Stimulated activated CD4-positive, alpha-beta T cell treated with anti-CD3 and anti-CD28 coated beads, Interleukin-15, amount 100 ng/mL, for 1 hour (primary cell): ENCODE results near the gene HES7.
A peak's percentile ranks its signal among the peaks of the same experiment; 100 is the strongest.
"Not testable (repeated sequence)": the region's sequence is repeated elsewhere in the genome, so short reads cannot be mapped to it uniquely, and the experiment has no call there.

Experiments used
- DNase-seq, 2 donors: peaks; one replicate each; pipeline ENCODE4 v3.0.0-alpha.2; 2020; ENCODE audit warnings: low read depth in 1 of 2, low spot score in 1 of 2

The HES7 gene

GRCh38 chr17:8122924-8123694 lies 797 bp downstream of the HES7 start:
- DNase-seq: no peak

DNA sequence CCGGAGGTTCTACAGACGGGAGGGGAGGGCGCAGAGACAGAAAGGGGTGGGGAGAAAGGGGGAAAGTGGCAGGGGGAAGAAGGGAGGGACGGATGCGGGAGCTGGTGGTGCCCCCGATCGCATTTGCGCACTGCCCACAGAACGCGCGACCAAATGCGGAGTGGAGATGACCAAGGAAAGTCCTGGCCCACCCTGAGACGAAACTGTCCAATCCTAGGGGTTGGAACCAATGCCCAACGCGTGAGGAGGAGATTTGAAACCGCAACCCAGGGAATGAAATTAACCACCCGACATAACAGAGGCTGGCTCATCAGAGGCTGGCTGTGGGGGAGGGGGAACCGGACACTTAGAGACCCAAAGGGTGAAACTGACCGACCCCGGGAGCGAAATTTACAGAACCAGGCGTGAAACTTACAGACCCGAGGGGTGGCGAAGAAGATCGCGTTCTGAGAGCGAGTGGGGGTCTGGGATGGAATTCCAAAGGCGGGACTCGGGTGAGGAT lies 1.4 kb downstream of the HES7 start:
- no peak for DNase-seq

DNA sequence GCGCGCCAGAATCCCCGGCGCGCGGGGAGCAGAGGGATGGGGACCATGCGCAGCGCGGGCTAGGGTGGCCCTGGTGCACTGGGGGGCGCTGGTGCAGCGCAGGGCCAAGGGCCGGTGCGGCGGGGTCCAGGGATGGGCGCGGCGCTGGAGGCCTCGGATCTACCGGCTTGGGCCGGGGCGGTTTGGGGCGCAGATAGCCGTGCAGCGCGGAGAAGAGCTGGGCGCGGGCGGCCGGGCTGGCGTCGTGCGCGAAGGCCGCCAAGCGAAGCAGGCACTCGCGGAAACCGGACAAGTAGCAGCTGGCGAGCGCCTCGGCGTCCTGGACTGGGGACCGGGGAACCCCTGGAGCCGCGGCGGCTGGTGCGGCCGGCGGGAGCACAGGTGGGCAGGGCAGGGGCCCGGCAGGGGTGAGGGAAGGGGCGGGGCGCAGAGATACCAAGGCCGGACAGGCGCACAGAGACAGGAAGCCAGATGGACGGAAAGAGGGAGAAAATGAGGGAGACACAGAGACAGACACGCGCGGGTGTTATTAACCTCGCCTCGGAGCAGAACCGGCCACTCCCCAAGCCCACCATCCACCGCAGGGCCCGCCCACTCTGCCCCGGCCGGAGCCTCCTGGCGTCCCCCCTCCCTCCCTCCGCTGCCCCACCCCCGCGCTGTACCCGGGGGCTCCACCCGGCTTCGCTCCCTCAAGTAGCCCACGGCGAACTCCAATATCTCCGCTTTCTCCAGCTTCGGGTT lies 2.1 kb downstream of the HES7 start:
- no peak for DNase-seq

- DNase-seq: no peak
These were observed 2.6 kb downstream of the HES7 start for GRCh38 chr17:8121407-8121680.

DNA sequence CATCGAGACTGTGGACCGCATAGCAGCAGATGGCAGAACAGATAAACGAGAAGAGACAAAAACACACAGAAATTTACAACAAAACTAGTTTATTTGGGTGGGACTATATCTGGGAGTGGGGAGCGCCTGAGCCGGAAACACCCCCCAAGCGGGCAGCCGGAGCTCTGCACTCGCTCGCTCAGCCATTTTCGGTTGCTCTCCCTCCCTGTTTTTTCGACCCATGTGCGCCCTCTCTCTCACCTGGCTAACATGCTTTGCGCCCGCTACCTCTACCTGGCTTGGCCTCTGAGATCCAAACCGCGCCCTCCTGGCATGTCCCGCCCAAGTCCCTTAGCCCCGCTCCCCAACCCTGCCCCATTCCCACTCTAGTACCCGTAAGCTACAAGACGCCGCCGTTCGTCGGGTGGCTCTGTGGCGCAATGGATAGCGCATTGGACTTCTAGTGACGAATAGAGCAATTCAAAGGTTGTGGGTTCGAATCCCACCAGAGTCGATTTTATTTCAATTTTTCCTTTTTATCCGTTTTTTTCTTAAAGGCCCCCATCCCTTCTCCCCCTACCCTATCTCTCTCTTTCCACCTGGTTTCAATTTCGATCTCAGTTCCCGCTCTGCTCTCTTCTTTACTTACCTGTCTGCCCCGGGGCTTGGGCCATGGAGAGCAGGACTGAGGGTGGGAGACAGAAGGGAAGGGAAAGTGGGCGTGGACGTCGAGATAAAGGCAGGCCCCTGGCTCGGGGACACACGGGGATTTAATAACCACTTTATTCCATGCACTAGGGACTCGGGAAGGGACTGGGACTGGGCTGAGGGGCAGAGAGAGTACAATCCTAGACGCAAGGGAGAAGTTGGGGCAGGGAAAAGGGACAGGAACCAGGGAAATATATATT lies 3.1 kb downstream of the HES7 start:
- peak; percentile 27 to 71 for DNase-seq

DNA sequence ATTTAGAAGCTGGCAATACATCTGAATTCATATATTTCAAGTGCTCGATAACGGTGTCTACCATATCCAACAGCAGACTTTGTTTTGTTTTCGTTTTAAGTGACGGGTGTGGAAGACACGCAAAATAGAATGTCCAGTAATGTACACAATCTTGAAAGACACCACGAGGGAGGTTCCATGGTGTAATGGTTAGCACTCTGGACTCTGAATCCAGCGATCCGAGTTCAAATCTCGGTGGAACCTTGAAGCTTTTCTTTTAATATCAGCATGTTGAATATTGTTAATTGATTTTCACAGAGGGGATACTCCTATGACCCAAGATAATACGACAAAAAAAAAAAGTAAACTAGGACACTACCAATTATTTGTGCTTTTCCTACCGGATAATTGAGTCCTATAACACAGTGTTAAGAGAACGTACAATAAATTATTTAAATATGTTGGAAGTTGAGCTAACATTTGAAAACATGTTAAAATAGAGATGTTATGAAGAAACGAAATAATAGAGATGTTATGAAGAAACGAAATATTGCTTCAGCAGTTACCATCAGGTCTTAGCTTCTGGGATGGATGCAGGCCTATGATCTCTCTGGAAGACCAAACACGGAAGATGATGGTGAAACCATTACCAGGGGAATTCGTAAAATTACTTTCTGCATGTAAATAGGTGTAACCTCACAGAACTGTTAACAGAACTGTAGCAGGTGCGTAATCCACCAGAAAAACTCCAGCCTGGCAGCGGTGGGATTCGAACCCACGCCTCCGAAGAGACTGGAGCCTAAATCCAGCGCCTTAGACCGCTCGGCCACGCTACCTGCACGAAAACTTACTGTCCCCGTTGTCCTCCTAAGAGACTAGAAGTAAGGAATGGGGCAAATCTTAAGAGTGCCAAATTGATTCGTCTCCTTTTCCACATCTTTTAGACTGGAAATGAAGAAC lies 4.1 kb downstream of the HES7 start:
- peak; percentile 61 to 82 for DNase-seq

DNA sequence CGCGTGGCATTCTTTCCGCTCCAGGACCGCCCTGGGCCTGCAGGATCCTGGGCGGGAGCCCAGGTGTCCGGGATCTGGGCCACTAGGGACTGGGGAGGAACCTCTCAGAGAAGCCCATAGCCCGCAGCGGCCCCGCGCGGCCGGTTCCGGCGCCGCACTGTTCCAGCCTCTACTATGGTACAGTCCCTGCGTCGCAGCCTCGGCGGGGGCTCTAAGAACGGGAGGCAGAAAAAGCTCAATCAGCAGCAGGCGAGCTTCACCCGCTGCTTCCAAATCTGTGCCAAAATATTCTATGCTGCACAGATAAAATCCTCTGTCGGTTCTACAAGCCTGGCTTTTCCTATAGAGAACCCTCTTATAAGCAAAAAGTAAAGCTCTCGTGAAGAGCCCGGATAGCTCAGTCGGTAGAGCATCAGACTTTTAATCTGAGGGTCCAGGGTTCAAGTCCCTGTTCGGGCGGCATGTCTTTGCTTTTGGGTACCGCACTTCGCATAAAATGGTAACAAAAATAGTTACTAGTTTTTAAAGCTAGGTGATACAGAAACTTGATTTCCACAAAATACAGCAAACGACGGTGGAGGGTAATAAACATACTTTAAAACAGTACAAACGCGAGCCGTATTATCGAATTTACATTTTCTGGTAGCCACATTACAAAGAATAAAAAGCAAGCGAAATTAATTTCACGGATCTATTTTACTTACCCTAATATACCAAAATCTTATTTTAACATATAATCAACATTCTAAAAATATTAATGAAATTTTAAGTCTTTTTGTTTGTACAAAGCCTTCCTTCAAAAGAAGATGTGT lies 4.9 kb downstream of the HES7 start:
- peak; percentile 73 to 81 for DNase-seq

GRCh38 chr17:8117980-8118768 lies 5.7 kb downstream of the HES7 start, which contains the start of gene ALOXE3:
Gene ALOXE3 (minus strand): TSS chr17:8118514. CDS start chr17:8117990, 524 bp downstream.
- no peak for DNase-seq

DNA sequence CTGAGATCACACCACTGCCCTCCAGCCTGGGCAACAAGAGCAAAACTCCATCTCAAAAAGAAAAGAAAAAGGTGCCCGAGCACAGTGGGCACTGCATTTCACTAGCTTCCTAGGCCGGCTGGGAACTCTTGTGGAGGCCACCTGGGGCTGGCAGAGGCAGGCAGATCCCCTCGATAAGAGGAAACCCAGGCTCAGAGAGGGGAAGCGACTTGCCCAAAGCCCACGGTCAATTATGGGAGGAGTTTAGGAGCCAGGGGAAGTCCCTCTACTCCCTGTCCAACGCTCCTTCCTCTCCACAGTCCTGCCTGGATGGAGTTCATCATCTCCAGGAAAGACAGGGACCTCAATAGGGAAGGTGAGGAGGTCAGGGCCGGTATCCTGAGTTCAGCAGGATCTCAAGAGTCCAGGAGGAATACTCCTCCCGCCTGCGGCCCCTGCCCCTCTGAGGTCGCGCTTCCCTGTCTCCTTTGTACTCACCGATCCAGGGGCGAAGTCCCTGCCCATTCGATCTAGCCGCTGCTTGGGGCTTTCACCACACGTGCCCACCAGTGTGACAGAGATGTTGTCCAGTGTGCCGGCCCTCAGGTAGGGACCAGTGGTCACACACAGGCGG lies 6.4 kb downstream of the HES7 start:
- no peak for DNase-seq

DNA sequence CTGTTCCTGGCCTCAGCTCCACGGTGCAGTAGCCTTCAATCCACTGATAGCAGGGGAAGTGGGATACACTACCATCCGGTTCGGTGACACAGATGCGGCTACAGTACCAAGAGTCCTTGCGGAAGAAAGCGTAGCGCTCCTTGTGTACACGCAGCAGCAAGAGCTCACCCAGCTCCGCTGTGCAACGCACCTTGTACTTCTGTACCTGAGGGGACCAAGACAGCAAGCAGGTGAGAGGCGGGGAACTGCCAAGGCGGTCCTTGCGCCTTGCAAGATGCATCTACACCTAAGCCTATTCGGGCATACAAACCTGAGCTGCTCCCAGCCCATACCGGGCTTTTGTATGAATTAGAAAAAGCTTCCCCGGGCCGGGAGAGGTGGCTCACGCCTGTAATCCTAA lies 7.1 kb downstream of the HES7 start:
- DNase-seq: no peak

DNA sequence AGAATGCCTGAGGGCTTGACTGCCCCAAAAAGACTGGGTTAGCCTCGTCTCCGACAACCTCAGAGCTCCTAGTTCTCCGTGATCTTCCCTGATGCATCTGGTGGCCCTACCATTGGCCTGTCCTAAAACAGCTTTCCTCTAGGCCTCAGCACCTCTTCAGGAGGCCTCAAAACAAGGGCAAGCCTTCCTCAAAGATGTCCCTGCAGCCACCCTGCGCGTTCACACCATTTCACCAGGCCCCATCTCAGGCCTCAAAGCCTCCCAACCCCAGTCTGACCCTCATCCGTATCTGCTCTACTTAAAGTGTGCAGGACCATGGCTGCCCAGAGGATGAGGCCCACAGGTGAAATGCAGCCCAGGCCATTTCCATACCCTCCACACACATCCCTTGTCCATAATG lies 13.0 kb downstream of the HES7 start:
- no peak for DNase-seq

GRCh38 chr17:8110456-8110804 lies 13.5 kb downstream of the HES7 start:
- DNase-seq: no peak

- peak; percentile 77 for DNase-seq
These were observed 14.0 kb downstream of the HES7 start for GRCh38 chr17:8109661-8110455.

DNA sequence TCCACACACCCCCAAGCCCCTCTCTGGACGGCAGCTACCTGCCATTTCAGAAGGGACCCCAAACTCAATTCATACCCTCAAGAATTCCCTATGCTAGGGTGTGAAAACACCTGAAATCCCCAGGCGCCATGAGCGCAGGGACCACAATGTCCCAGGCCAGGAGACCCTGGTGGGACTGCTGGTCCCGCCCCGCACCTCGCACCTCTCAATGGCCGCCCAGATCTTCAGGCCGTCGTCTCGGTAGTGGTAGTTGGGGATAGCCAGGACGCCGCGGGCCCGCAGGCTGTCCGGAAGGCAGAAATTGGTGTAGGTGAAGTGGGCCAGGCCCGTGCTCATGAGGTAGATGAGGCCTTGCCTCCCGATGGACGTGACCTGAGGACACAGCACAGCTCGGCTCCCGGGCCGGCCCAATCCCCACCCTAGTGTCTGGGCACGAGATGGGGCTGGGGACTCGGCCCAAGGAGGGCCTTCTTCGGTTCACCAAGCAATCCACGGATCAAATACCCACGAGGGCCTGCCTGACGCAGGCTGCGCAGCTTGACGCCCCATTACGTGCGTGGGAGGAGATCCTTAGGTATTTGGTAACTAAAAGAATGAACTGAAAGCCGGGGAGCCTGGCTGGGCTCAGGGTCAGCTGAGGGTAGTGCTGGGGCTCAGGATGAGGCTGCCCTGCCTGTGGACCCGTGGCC lies 14.8 kb downstream of the HES7 start:
- no peak for DNase-seq

GRCh38 chr17:8106980-8107379 lies 16.9 kb downstream of the HES7 start:
- DNase-seq: not testable (repeated sequence)

- DNase-seq: no peak
These were observed 17.9 kb downstream of the HES7 start for GRCh38 chr17:8105957-8106398.

DNA sequence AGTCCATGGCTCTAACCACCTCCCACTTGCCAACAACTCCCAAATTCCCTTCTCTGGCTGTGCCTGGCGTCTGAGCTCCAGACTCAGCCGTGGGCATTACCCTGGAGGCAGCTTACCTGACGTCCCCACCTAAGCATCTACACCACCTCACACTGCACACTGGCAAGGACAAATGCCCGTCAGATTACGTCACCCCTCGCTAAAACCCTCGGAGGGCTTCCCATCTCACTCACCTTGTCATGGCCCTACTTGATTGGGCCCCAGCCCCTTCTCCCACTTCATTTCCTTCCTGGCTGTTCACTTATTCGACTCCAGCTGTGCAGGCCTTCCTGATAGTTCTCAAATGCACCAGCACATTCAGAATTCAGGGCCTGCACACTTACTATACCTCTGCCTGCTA lies 19.0 kb downstream of the HES7 start:
- DNase-seq: no peak
